HPDE6-E6E7 (cell line): Measurements from ENCODE around the gene GCA.
A peak's percentile ranks its signal among the peaks of the same experiment; 100 is the strongest.

Experiments
- DNase-seq: peaks from one replicate; pipeline ENCODE4 v3.0.0; 2011; ENCODE audit warnings: missing footprints; ENCODE audit errors: extremely low spot score

GCA gene

GRCh38 chr2:162328424-162329157 lies 15.3 kb upstream of the GCA start:
- DNase-seq: no peak

- no peak for DNase-seq
Measured at GRCh38 chr2:162330881-162331280, 13.1 kb upstream of the GCA start.

GRCh38 chr2:162333968-162334367 lies 10.0 kb upstream of the GCA start:
- no peak for DNase-seq

- no peak for DNase-seq
Measured at GRCh38 chr2:162337868-162338267, 6.1 kb upstream of the GCA start.

GRCh38 chr2:162340822-162341221 lies 3.1 kb upstream of the GCA start:
- DNase-seq: no peak

- no peak for DNase-seq
Measured at GRCh38 chr2:162342321-162342720, 1.6 kb upstream of the GCA start.

- no peak for DNase-seq
Measured at GRCh38 chr2:162342841-162343240, 1.1 kb upstream of the GCA start.

GRCh38 chr2:162343492-162343823 lies 474 bp upstream of the GCA start:
- DNase-seq: no peak

- DNase-seq: no peak
Measured at GRCh38 chr2:162344617-162344950, 652 bp downstream of the GCA start.

GRCh38 chr2:162365392-162365791 lies 21.5 kb downstream of the GCA start:
- DNase-seq: no peak

GRCh38 chr2:162368494-162368893 lies 24.6 kb downstream of the GCA start:
- no peak for DNase-seq

- no peak for DNase-seq
Measured at GRCh38 chr2:162369551-162369950, 25.6 kb downstream of the GCA start.

- DNase-seq: no peak
Measured at GRCh38 chr2:162370931-162371330, 27.0 kb downstream of the GCA start.

- DNase-seq: no peak
Measured at GRCh38 chr2:162372818-162373217, 28.9 kb downstream of the GCA start.

GRCh38 chr2:162379719-162380580 lies 36.0 kb downstream of the GCA start:
- DNase-seq: no peak

- DNase-seq: no peak
Measured at GRCh38 chr2:162381851-162382250, 37.9 kb downstream of the GCA start.

GRCh38 chr2:162382278-162382677 lies 38.3 kb downstream of the GCA start:
- no peak for DNase-seq

GRCh38 chr2:162385536-162385935 lies 41.6 kb downstream of the GCA start:
- no peak for DNase-seq

GRCh38 chr2:162390801-162391200 lies 46.9 kb downstream of the GCA start:
- no peak for DNase-seq

GRCh38 chr2:162400336-162400735 lies 56.4 kb downstream of the GCA start:
- DNase-seq: no peak

GRCh38 chr2:162401871-162402270 lies 57.9 kb downstream of the GCA start:
- no peak for DNase-seq

GRCh38 chr2:162403884-162404283 lies 60.0 kb downstream of the GCA start:
- DNase-seq: peak; percentile 47
